Stimulated activated CD4-positive, alpha-beta T cell treated with anti-CD3 and anti-CD28 coated beads, Interleukin-4, amount 100 ng/mL, for 4 hours (primary cell): Measurements from ENCODE around the gene PRKACB.
"Not testable (repeated sequence)": the region's sequence is repeated elsewhere in the genome, so short reads cannot be mapped to it uniquely, and the experiment has no call there.

Source experiments
- DNase-seq, 2 experiments: peaks; one replicate each; pipeline ENCODE4 v3.0.0-alpha.2; 2020

Gene PRKACB

DNA sequence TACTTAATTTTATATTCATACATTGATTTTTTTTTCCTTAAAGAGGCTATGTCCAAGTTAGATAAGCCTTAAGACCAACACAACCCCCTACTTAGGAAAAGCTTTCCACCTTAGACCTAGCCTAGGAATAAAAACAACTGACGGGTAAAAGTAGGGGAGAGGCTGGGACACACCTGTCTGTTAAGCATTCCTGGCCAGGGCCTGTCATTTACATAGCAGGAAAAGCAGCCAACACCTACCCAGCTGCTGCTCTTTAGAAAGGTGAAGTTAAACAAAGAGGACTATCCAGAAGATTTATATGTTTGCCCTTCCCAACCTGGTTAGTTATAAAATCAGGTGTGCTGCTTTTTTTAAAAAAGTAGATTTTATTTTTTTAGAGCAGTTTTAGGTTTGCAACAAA is 128.3 kb downstream of the PRKACB start:
- no peak for DNase-seq

DNA sequence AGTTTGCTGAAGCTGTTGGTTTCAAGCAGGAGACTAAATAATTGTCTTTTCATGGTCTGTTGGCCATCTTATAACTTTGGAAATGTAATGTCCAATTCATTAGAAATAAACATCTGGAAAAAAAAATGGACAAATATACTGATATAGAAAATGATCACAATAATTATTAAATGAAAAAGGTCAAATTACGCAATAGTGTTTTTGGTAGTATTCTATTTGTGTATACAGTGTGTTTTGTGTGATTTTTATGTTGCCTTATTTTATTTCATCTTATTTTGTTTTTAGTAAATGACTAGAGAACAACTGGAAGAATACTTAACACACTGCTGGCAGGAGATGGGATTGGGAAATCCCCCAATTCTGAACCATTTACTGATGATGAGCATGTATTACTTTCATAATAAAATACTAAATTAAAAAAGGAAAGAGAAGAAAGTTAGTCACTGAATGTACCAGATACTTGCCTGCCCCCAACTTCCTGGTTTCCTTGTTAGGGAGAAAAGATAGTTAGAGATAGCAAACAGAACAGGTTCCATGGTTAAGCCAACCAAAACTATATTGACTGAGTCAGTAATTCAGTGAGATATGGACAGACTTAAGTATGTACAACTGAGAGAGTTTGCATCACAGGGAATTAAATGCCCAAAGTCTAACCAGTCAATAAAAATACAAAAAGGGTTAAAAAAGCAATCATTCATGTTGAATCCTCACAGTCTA is 133.4 kb downstream of the PRKACB start:
- DNase-seq: no peak

DNA sequence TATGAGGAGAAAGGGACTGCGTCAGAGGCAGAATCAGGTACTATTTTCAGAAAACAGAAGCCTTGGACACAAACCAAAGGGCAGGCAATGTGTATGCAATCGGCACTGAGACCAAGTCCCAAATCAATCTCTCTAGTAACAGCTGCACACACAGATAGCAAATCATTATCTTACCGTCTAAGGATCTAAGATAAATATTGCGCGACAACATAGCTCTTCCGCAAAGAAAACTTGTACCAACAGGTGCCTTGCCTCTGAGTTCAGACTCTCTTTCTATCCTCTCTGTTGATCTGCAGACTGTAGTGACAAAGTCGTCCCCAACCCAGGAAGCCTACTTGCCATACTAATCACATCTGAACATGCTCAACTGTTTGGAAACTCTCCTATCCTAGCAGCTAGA is 134.8 kb downstream of the PRKACB start:
- DNase-seq: no peak

DNA sequence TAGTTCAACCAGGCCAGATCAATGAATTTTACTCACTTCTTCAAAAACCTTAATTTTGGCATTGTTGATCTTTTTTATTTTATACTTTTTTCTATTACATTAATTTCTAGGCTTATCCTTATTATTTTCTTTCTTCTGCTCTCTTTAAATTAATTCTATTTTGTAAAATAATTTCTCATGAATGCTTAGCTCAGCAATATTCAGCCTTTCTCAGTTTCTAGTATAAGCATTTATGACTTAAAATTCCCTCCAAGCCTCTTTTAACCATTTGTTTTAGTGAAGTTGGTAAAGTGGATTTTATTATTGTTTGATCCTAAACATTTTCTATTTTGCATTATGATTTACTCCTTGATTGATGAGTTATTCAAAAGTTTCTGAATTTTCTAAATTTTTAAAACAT is 136.8 kb downstream of the PRKACB start:
- no peak for DNase-seq

DNA sequence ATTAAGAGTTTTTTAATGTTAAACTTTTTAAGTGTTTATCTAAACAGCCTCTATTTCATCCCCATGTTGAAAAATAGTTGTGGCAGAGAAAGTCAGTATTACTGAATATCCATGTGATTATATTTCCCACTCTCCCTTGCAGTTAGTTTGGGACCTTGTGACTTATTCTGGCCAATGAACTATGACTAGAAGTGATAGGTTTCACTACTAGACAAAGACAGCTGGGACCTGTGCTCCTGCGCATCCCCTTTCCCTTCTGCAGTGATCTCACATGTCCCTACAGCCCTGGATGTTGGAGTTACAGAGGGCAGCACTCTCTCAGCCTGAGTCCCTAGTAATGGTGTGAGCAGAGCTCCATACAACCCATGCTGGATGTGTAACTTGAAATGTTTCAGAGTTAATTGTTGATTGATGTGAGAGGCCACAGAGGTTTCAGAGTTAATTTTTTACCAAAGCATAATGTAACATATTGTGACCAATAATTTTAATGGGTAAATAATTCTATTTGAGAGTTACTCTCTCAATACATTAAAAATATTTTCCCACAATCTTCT is 138.8 kb downstream of the PRKACB start:
- no peak for DNase-seq

DNA sequence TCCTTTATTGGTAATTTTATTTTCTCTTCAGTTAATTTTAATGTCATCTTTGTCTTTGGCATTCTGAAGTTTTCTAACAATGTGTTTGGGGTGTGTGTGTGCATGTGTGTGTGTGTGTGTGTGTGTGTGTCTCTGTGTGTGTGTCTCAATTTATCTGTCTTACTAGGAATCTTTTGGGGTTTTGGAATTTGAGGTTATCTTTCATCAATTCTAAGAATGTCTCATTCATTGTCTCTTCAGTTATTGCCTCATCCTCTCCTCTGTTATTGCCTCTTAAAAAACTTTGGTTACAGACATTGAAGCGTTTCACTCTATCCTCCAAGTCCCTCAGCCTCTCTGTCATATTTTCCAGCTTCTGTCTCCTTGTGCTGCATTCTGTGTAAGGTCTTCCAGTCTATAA is 139.3 kb downstream of the PRKACB start:
- DNase-seq: no peak

DNA sequence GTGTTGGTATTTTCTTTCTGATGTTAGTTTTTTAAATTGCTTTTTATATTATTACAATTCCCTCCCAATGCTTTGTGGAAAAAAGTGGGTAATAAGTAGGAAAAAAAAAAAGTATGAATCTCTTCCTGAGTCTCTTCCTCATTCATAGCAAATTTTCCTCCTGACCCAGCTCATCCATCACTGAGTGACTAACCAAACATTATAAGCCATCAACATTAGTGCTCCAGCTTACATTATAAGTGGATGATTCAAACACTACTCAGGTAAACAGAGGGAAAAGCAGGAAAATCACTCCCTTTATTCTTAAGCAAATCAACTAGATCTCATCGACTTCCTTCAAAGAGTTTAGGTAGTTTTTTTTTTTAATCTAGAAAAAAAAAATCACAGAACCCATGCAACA is 142.0 kb downstream of the PRKACB start:
- DNase-seq: no peak

DNA sequence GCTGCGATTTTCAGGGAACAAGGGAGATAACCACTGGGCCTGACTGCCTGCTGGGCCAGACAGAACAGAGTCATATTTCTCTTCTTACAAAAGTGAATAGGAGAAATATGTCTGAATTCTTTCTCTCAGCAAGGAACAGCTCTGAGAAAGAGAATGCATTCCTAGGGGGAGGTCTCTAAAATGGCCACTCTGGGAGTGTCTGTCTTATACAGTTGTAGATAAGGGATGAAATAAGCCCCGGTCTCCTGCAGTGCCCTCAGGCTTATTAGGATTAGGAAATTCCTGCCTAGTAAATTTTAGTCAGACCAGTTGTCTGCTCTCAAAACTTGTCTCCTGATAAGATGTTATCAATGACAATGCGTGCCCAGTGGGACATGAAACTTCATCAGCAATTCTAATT is 143.3 kb downstream of the PRKACB start:
- not testable (repeated sequence) for DNase-seq
